HG02938 (cell line): ENCODE data around the gene UBA6.

Source experiments
- ATAC-seq: cut with Tn5 transposase; IDR thresholded peaks from one replicate; pipeline ENCODE4 v1.9.1; 2021; ENCODE audit warnings: mild to moderate bottlenecking, moderate library complexity; ENCODE audit not compliant: unreplicated experiment

The UBA6 gene

GRCh38 chr4:67581208-67581857 is 119.6 kb downstream of the UBA6 start:
- ATAC-seq: peak; percentile 36

GRCh38 chr4:67580577-67580976 is 120.4 kb downstream of the UBA6 start:
- peak; percentile 37 for ATAC-seq

DNA sequence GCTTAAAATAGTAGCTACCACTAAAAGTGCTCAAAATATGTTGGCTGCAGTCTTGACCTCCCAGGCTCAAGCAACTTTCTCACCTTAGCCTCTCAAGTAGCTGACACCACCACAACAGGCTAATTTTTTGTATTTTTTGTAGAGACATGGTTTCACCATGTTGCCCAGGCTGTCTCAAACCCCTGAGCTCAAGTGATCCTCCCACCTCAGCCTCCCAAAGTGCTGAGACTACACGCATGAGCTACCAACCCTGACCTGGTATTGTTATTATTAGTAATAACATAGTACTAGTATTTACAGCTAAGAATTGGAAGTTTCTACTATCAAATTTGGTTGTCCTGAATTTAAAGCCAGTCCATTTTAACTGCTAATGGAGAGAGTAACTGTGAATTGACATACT is 124.4 kb downstream of the UBA6 start:
- peak; percentile 37 for ATAC-seq

DNA sequence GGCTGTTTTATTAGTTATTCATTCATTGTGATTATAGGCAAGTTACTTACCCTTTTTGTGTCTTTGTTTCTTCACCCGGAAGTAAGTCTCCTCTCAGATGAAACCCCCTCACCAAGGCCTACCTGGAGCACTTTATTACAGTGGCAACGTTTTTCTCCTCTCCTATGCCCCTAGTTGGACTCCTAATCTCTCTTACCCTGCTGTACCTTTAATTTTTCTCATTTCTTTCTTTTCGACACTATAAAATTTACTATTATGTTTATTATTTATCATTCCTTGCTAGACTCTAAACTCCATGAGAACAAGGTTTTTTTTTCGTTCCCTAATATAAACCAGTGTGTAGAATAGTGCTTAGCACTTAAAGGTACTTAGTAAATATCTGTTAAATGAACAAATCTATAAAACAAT is 124.9 kb downstream of the UBA6 start:
- ATAC-seq: no peak

DNA sequence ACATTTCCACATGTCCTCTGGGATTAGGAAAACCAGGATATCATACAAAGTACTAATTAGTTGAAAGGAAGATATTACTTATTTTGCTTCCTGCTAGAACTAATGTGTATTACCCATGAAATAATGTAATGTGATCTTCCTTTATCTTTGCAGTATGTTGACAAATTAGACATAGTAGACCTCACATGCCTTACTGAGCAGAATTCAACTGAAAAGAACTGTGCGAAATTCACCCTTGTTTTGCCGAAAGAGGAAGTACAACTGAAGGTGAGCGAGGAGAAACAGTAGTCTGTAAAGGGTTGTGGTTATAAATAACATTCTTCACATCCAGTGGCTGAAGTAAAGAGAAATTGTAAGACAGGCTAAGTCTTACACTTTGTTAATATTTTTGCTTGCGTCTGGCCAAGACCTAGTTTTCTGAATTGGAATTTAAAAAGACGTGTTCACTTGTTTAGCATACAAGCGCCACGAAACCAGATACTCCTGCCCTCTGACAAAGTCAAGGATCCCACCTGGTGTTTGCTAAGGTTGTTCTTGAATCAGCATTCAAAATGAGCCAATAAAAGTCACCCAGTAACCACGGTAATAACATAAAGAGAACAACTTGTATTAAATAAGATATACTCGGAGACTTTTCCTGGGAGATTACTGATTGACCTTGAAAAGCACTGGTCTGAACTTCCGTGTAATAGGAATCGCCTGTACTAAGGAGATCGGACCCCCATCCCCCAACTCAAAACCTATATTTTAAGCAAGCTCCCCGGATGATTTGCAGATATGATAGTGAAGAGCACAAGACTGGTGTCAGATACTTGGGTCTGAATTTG is 125.5 kb downstream of the UBA6 start:
- ATAC-seq: peak; percentile 96

DNA sequence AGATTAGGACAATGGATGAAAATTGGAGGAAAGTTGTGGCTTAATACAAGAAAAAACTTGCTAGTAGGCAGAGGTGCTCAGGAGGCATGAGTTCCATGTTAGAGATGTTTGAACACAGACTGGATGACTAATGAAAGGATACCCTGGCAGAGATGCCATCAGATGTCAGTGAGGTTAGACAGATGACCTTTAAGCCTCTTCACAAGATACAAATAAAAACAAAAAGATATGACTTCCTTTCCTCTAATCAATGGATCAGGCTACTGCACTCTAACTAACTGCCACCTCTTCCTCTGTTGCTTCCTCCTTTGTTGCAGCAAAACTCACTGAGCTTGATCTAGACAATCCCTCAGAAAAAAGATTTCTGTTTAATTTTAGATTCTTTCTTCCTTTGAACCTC is 127.8 kb downstream of the UBA6 start:
- no peak for ATAC-seq

DNA sequence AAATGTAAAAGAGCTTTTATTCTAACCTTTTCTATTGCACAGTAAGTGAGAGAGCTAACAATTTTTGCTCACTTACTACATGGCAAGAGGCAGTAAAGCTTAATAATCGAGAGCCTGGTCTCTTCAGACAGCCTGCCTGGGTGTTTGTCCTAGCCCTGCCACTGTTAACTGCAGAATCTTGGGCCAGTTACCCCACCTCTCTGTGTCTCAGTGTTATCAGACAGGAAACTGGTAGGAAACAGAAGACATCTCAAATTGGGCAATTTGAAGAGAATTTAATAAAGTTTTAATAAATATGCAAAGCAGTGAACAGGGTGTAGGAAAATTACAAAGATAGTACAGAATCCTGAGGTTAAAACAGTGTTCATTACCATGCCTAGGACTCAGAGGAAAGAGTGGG is 129.0 kb downstream of the UBA6 start:
- no peak for ATAC-seq

DNA sequence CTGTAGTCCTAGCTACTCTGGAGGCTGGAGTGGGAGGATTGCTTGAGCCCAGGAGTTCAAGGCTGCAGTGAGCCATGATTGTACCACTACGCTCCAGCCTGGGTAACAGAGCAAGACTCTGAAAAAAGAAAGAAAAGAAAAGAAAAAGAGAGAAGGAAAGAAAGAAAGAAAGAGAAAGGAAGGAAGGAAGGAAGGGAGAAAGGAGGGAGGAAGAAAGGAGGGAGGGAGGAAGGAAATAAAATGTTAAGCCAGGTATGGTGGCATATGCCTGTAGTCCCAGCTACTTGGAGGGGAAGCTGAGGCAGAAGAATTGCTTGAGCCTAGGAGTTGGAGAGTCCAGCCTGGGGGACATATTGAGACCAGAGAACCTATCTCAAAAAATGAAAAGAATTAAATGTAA is 130.4 kb downstream of the UBA6 start:
- no peak for ATAC-seq

DNA sequence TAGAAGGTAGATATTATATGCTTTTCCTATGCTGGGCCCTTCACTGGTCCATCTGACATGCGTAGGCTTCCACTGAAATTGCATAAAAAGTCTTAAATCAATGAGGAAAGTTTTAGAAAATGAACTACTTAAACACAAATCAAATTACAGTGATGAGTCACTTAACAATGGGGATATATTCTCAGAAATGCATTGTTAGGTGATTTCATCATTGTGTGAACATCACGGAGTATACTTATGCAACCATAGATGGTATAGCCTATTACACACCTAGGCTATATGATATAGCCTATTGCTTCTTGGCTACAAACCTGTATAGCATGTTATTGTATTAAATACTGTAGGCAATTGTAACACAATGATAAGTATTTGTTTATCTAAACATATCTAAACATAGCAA is 132.1 kb downstream of the UBA6 start:
- ATAC-seq: no peak

DNA sequence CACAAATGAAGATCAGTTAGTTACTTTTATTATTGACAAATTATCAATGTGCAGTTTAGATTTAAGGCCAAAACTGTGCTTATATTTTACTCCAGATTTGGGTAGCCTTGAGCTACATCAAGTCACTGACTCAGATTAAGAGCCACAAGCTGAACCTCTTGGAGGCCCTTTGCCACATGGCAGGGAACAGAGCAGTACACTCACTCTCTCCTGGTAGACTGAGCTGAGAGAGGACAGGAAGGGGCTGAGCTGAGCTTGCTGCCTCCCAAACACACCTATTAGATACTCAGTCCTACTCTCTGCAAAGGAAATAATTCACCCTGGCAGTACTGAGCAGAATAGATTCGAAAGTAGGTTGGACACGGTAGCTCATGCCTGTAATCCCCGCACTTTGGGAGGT is 134.6 kb downstream of the UBA6 start:
- no peak for ATAC-seq

DNA sequence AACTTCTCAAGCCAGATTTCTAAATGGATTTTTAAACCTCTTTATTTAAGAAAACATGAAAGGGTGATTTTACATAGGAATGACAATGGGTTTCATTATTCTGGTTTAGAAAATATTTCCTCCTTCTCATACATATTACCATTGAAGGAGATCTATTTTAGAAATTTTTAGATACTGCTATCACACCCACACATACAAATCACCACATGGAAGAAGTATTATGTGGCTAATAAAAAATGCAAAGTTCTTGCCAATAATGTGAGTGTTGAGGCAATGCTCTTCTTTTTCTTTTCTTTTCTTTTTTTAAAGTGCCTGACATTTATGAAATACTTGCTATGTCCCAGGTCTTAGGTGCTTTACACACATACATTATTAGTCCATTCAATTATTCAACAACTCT is 135.7 kb downstream of the UBA6 start:
- ATAC-seq: no peak
